Epithelial cell of esophagus (primary cell): Measurements from ENCODE around the gene PRICKLE1.

ENCODE experiments used
- DNase-seq: peaks from one replicate; pipeline ENCODE4 v3.0.0; 2010; ENCODE audit warnings: low read depth
- H3K4me3 ChIP-seq: 2 replicates; pipeline ENCODE4 v1.5.1; 2011; ENCODE audit warnings: mild to moderate bottlenecking, low read length, control low read depth
- TF ChIP-seq, protein P1 (sequence below): IDR thresholded peaks from 2 replicates; pipeline ENCODE4 v1.5.1; 2011; ENCODE audit warnings: low read depth, mild to moderate bottlenecking, low read length, control low read depth, inconsistent platforms; ENCODE audit not compliant: insufficient read depth; ENCODE audit errors: missing control alignments

PRICKLE1 gene

DNA sequence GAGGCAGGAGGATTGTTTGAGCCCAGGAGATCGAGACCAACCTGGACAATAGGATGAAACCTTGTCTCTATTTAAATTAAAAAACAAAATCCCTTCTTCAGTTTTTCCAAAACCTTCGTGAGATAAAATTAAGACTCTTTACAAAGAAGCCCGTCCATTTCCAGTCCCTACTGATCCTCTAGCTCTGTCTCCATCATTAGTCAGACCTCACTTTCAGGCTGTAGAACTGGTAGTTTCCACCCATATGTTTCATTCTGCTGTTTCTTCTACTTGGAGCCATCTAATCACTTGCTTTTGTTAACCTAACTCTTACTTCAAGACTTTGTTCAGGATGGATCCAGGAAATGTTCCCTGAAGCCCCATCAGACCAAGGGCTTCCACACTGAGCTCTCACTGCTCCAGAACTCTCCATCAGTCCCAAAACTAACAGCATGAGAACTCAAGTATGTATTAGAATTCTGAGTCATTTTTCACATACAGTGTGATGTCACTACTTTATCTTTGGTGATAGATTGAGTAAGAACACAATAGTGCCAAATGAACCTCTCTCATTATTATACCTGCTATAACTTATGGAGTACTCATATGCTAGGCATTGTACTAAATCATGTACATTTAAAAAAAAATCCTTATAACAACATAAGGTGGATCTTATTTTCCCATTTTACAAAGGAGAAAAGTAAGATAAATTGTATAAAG is 90.8 kb downstream of the PRICKLE1 start:
- TF ChIP-seq, protein P1, sequence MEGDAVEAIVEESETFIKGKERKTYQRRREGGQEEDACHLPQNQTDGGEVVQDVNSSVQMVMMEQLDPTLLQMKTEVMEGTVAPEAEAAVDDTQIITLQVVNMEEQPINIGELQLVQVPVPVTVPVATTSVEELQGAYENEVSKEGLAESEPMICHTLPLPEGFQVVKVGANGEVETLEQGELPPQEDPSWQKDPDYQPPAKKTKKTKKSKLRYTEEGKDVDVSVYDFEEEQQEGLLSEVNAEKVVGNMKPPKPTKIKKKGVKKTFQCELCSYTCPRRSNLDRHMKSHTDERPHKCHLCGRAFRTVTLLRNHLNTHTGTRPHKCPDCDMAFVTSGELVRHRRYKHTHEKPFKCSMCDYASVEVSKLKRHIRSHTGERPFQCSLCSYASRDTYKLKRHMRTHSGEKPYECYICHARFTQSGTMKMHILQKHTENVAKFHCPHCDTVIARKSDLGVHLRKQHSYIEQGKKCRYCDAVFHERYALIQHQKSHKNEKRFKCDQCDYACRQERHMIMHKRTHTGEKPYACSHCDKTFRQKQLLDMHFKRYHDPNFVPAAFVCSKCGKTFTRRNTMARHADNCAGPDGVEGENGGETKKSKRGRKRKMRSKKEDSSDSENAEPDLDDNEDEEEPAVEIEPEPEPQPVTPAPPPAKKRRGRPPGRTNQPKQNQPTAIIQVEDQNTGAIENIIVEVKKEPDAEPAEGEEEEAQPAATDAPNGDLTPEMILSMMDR: no peak
- no peak overlapping the region for H3K4me3 ChIP-seq
- DNase-seq: no peak

DNA sequence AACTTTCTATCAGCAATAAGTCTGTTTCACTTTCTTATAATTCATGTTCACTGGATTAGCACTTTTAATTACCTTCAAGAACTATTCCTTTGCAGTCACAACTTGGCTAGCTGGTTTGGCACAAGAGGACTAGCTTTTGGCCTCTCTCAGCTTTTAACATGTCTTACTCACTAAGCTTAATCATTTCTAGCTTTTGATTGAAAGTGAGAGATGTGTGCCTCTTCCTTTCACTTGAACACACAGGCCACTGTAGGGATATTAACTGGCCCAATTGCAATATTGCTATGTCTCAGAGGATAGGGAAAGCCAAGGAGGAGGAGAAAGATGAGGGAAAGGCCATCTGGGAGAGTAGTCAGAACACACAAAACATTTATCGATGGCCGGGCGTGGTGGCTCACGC is 92.7 kb downstream of the PRICKLE1 start:
- H3K4me3 ChIP-seq: no peak overlapping the region
- TF ChIP-seq, protein P1: no peak
- no peak for DNase-seq

DNA sequence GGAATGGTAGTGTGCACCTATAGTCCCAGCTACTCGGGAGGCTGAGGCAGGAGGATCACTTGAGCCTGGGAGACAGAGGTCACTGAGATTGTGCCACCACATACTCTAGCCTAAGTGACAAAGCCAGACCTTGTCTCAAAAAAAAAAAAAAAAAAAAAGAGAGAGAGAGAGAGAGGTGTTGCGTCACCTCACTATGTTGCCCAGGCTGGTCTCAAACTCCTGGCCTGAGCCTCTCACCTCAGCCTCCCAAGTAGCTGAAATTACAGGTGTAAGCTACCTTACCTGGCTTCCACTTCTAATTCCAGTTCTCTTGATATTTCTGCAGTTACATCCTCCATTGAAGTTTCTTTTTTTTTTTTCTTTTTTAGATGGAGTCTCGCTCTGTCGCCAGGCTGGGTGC is 94.3 kb downstream of the PRICKLE1 start:
- H3K4me3 ChIP-seq: no peak overlapping the region
- TF ChIP-seq, protein P1: no peak
- no peak for DNase-seq

DNA sequence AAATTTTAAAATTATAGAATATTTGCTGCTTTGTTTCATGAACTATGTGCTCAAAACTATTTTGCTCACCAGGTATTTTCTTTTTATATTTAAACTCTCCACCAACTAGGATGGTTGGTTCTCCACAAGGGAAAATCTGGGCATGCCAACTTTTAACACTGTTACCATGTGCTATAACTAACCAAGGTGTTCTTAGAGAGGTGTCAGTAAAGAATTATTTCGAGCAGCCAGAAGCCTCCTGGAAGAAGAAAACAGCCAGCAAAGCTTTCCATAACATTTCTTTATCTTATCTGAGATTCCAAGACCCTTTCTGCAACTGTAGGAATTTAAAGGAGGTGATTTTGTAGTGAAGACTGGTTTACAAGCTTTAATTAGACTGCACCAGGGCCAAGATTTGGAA is 97.3 kb downstream of the PRICKLE1 start:
- DNase-seq: no peak
- TF ChIP-seq, protein P1: no peak
- H3K4me3 ChIP-seq: no peak overlapping the region

DNA sequence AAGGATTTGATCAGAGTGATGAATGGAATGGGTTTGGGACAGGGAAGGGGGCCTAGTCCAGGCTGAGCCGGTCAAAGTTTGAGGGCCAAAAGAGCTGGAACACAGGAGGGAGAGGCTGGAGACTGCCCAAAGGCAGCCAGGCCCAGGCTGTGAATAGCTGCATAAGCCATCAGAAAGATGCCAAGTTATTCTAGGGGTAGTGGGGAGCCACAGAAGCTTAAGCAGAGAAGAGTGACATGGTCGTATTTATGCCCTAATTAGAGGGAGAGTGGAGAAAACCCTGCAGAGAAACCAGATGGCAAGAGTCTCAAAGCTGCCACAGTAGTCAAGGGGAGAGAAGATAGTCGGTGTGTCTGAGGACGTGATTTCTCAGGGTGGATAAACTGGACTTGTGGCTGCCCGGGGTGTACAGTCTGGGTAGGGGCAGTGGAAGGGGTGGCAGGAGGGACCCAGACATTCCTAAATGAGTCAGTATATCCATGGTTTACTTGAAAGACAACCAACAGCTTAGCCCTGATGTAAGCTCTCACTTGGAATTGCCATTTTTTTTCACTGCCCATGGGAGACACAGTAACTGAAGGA is 99.2 kb downstream of the PRICKLE1 start:
- H3K4me3 ChIP-seq: no peak overlapping the region
- TF ChIP-seq, protein P1: no peak
- DNase-seq: no peak

DNA sequence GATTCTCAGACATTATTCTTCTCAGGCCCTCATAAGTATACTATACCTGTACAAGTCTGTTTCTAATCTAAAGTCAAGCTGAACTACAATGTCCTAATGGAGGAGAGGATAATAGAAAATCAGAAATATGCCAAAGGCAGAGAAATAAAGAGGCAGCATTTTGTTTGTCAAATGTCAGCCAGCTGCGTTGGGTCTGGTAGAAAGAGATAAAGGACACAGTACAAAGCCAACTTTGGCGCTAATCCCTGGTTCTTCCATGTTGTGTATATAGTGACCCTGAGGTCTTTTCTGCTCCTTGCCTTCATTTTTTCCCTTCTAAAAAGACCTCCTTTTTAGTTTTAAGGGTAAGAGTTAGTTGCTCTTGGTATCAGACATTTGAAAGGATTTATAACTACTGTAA is 103.1 kb downstream of the PRICKLE1 start:
- H3K4me3 ChIP-seq: no peak overlapping the region
- no peak for DNase-seq
- TF ChIP-seq, protein P1: no peak

DNA sequence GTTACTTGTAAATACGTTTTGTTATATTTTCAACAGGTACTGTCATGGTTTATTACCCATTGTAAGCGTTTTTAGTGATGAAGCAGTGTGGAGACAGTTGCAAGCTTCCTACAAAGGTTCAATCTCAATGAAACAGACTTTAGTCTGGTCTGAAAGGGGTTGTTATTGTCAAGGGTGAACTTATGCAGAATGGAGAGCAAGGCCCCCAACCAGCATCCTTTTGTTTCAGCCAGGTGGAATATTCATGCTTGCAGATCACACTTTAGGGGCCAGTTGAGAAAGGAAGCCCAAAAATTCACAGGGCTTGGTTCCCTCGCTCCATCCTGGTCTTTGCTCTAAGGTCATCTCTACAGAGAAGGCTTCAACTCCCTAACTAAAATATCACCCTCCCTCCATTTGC is 103.7 kb downstream of the PRICKLE1 start:
- H3K4me3 ChIP-seq: no peak overlapping the region
- DNase-seq: no peak
- TF ChIP-seq, protein P1: no peak
